GM12874 (cell line): ENCODE results near the gene GABRG3.

ENCODE experiments used
- TF ChIP-seq, protein P1 (sequence below): IDR thresholded peaks from 2 replicates; pipeline ENCODE4 v1.5.1; 2011; ENCODE audit warnings: low read depth, mild to moderate bottlenecking, control low read depth, low read length, moderate library complexity; ENCODE audit not compliant: insufficient read depth

The GABRG3 gene

DNA sequence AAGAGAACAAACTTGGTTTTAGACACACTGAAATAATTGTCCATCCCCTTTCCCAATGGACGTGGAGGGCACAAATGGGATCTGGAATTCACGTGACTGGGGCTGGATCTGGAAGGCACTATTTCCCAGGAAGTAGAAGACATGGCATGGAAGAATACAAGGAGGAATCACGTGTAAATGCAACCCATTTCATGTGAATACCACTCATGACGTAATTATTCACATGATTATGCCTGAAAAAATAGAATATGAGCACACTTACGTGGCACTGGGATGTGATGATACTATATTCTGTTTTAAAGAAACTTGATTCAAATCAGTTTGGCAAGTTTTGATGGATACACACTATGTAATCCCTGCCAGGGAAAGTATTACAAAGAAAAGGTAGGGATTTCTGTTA is 477.3 kb downstream of the GABRG3 start:
- TF ChIP-seq, protein P1, sequence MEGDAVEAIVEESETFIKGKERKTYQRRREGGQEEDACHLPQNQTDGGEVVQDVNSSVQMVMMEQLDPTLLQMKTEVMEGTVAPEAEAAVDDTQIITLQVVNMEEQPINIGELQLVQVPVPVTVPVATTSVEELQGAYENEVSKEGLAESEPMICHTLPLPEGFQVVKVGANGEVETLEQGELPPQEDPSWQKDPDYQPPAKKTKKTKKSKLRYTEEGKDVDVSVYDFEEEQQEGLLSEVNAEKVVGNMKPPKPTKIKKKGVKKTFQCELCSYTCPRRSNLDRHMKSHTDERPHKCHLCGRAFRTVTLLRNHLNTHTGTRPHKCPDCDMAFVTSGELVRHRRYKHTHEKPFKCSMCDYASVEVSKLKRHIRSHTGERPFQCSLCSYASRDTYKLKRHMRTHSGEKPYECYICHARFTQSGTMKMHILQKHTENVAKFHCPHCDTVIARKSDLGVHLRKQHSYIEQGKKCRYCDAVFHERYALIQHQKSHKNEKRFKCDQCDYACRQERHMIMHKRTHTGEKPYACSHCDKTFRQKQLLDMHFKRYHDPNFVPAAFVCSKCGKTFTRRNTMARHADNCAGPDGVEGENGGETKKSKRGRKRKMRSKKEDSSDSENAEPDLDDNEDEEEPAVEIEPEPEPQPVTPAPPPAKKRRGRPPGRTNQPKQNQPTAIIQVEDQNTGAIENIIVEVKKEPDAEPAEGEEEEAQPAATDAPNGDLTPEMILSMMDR: no peak

DNA sequence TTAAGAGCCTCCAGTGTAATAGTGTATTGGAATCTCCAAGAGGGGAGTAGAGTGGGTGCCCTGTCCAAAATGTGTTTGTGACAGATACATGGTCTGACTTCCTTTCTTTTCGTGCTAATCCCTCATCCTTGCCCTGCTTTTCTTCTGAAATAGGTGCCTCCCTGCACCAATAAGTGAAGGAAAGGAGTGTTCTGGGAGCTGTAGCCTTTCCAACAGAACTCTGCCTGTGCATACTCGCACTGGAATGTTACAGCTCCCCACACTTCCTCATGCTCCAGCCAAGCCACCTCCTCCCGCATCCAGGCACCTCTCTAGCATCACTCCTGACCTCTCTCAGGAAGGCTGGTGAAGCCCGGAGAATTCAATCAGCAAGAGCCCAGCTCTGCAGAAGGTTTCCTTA is 478.0 kb downstream of the GABRG3 start:
- TF ChIP-seq, protein P1: no peak

DNA sequence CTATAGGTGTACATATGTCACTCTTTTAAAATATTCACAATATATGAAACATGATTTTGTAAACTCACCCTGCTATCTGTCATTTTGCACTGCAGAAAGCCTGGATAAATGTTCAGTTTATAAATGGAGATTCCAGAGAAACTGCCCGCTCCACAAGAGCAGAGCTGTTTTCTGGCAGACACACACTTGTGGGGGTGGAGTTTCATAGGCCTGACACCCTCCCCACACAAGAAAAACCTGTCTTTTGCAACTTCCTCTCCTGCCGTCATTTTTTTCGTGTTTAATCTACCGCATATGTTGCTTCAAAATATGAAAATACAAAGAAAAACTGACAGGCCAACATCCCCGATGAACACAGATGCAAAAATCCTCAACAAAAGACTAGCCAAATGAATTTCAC is 479.0 kb downstream of the GABRG3 start:
- TF ChIP-seq, protein P1: no peak

DNA sequence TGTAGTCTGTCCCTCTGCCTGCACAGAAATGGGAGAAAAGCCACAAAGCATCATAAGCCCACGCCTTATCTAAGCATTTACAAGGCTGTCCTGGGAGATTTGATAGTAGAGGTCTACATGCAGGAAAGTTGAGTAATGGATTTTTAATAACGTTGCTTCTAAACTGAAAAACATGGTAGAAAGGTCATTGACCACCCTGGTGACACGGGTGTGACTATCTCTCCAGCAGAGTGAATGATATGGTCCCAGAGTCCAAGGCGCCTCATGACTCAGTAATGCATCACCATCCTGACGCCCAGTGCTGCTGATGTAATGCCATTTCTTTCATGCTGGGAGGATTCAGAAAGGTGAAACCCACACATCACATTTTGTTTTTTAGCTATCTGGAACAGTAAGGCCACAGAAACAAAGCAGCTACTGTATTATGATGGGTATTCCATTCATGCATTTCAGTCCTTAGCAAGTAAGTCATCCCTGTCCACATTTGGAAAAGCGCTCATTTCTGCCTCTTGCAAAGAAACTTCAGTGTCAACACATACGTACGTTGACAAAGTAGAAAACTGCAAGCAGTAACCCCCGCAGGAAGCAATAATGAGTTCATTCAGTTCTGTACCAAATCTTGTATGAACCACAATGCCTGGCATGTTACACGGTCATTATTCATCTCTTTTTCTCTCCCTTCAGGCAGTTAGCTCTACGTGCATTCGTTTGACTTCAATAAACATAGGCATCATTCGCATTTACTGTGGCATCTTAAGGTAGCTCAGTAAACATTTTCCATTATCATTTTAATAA is 483.5 kb downstream of the GABRG3 start:
- TF ChIP-seq, protein P1: no peak

DNA sequence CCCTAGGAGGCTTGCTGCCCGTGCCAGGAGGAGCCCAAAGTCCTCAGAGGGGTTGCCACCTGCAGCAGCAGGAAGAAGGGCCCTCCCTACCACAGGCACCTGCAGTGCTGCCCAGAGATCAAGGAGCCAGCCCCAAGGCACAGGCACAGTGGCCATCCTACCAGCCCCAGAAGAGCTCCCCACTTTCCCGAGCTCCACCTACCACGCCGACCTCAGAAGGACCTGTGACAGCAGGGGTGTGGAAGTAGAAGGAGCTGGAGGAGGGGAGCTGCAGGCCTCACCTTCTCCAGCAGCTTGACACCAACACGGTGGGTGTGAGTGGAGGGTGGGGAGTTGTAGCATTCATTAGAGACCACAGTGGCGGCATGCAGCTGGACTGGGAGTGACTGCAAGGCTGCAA is 485.8 kb downstream of the GABRG3 start:
- TF ChIP-seq, protein P1: no peak

DNA sequence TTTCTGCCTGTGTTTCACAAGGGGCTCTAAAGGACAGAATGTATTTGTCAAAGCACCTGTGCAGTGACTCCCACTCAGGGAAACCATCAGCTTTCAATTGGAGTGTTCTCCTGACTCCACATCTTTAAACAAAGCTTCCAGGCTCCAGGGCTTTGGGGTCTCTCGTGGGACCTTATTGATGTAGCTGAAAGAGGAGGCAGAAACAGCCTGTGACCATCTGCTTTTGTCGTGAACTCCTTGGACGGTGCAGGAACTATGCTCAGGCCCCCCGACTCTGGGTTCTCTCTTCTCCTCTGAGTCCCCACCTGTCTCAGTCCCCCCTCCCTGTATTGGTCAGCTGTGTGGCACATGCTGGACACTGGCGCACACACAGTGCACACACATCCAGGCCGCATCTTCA is 486.8 kb downstream of the GABRG3 start:
- TF ChIP-seq, protein P1: no peak

DNA sequence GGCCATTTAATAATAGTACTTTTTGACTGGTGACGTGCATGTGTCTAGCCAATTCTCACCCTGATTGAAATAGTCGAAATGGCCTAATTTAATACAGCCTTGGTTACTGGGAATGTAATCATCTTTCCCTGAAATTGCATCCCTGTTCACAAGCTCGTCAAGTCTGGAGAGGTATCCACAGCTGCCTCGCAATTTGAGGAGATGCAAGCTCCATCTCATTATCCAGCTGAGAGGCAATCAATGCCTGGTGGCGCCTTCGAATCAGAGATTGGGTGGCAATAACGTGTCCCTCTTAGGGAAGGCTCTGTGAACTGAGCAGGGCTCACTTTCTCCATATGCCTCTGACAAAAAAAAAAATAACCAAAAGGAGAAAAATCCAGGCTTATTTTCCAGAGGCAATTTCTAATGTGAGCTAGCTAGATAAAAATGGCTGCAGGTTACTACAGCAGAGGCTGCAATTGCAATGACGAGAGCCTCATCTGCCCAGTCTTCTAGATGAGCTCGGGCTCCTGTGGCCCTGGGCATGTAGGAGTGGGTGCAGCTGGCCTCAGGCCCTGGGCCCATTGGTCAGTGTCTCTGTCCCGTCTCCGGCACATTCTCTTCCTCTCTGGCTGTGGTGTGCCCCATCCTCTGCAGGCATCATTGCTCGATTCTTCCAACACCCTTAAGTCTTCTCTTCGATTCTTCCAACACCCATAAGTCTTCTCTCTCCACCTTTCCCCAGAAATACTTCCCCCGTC is 487.5 kb downstream of the GABRG3 start:
- TF ChIP-seq, protein P1: no peak
